Measurements from ENCODE around the gene SPDEF. TPM values are rescaled to one million over a fixed set of nuclear protein-coding genes. Genes with fewer than 3 reads are reported as not detected.

SPDEF gene
- total RNA-seq, 4 donors from 2014 or later: 25.0 to 45.9 (median 32.3) TPM

- Histone ChIP-seq H3K27me3 (peaks cover 6% of the 10 kb centered on the region), H3K9me3 (peaks cover 5% of the 10 kb centered on the region), H3K36me3 (no peaks in the 10 kb centered on the region), H3K27ac (no peak overlapping the region), H3K4me1 (no peaks in the 10 kb centered on the region), H3K4me3 (no peak overlapping the region)
- DNase-seq (ENCODE audit: low spot score in 2 of 2): no peak
- WGBS: 76% methylated on average over 4 of the region's 4 CpGs
- TF ChIP-seq POLR2AphosphoS5 (IDR thresholded peaks at IDR 0.05) (no peak), EP300 (IDR thresholded peaks at IDR 0.05) (no peak), CTCF (IDR thresholded peaks at IDR 0.05) (no peak), POLR2A (IDR thresholded peaks at IDR 0.05) (no peak)
Measured at GRCh38 chr6:34558172-34558714, 2.1 kb upstream of the SPDEF start.

GRCh38 chr6:34557228-34557627 is 1.1 kb upstream of the SPDEF start:
- WGBS: 82% methylated on average over 9 of the region's 9 CpGs

GRCh38 chr6:34556493-34556892 is 364 bp upstream of the SPDEF start:
- H3K4me3 ChIP-seq: no peak overlapping the region
- H3K36me3 ChIP-seq: no peaks in the 10 kb centered on the region
- 88% methylated on average over 9 of the region's 9 CpGs for WGBS
- H3K27me3 ChIP-seq: no peaks in the 10 kb centered on the region
- H3K4me1 ChIP-seq: no peaks in the 10 kb centered on the region
- no peak for DNase-seq (ENCODE audit: low spot score in 2 of 2)
- TF ChIP-seq POLR2AphosphoS5 (IDR thresholded peaks at IDR 0.05): no peak
- TF ChIP-seq EP300 (IDR thresholded peaks at IDR 0.05): no peak
- no peak for TF ChIP-seq POLR2A (IDR thresholded peaks at IDR 0.05)
- no peak for TF ChIP-seq CTCF (IDR thresholded peaks at IDR 0.05)
- H3K9me3 ChIP-seq: peaks cover 5% of the 10 kb centered on the region
- H3K27ac ChIP-seq: no peak overlapping the region

More at GRCh38 chr6:34557228-34557627, 1.1 kb upstream of the SPDEF start:
- Histone ChIP-seq H3K36me3 (no peaks in the 10 kb centered on the region), H3K27me3 (no peaks in the 10 kb centered on the region), H3K9me3 (peaks cover 5% of the 10 kb centered on the region), H3K4me1 (no peaks in the 10 kb centered on the region), H3K4me3 (no peak overlapping the region), H3K27ac (no peak overlapping the region)
- no peak for DNase-seq (ENCODE audit: low spot score in 2 of 2)
- TF ChIP-seq CTCF (IDR thresholded peaks at IDR 0.05) (no peak), POLR2AphosphoS5 (IDR thresholded peaks at IDR 0.05) (no peak), EP300 (IDR thresholded peaks at IDR 0.05) (no peak), POLR2A (IDR thresholded peaks at IDR 0.05) (no peak)

GRCh38 chr6:34555328-34555727 is 801 bp downstream of the SPDEF start:
- Histone ChIP-seq H3K4me3 (peak overlapping the region; percentile 21), H3K27ac (peak overlapping the region; percentile 66), H3K36me3 (no peaks in the 10 kb centered on the region), H3K4me1 (no peaks in the 10 kb centered on the region), H3K27me3 (no peaks in the 10 kb centered on the region), H3K9me3 (peaks cover 5% of the 10 kb centered on the region)
- TF ChIP-seq CTCF (IDR thresholded peaks at IDR 0.05) (no peak), POLR2A (IDR thresholded peaks at IDR 0.05) (no peak), POLR2AphosphoS5 (IDR thresholded peaks at IDR 0.05) (no peak), EP300 (IDR thresholded peaks at IDR 0.05) (no peak)
- 76% methylated on average over 7 of the region's 8 CpGs for WGBS
- no peak for DNase-seq (ENCODE audit: low spot score in 2 of 2)

GRCh38 chr6:34555007-34555322 is 1.2 kb downstream of the SPDEF start:
- H3K4me3 ChIP-seq: peak overlapping the region; percentile 21
- H3K27ac ChIP-seq: peak overlapping the region; percentile 66
- 66% methylated on average over 11 of the region's 11 CpGs for WGBS
- no peak for TF ChIP-seq POLR2A (IDR thresholded peaks at IDR 0.05)
- no peak for TF ChIP-seq EP300 (IDR thresholded peaks at IDR 0.05)
- TF ChIP-seq CTCF (IDR thresholded peaks at IDR 0.05): no peak
- no peak for TF ChIP-seq POLR2AphosphoS5 (IDR thresholded peaks at IDR 0.05)
- H3K9me3 ChIP-seq: peaks cover 5% of the 10 kb centered on the region
- no peaks in the 10 kb centered on the region for H3K4me1 ChIP-seq
- H3K27me3 ChIP-seq: no peaks in the 10 kb centered on the region
- no peak for DNase-seq (ENCODE audit: low spot score in 2 of 2)
- H3K36me3 ChIP-seq: no peaks in the 10 kb centered on the region

All from suprapubic skin (tissue), 4 donors.